DND-41 (cell line): Measurements from ENCODE around the gene KHDRBS2.

ENCODE experiments used
- EZH2 ChIP-seq: IDR thresholded peaks from 3 replicates; pipeline ENCODE4 v1.6.1; 2012; ENCODE audit warnings: borderline replicate concordance, low read depth, mild to moderate bottlenecking, moderate library complexity, low read length, inconsistent platforms; ENCODE audit not compliant: severe bottlenecking
- TF ChIP-seq, protein P1 (sequence below): IDR thresholded peaks from 2 replicates; pipeline ENCODE4 v1.5.1; 2012; ENCODE audit warnings: borderline replicate concordance, low read length, moderate library complexity, mild to moderate bottlenecking; ENCODE audit not compliant: poor library complexity, severe bottlenecking; ENCODE audit errors: extremely low read depth

DNA sequence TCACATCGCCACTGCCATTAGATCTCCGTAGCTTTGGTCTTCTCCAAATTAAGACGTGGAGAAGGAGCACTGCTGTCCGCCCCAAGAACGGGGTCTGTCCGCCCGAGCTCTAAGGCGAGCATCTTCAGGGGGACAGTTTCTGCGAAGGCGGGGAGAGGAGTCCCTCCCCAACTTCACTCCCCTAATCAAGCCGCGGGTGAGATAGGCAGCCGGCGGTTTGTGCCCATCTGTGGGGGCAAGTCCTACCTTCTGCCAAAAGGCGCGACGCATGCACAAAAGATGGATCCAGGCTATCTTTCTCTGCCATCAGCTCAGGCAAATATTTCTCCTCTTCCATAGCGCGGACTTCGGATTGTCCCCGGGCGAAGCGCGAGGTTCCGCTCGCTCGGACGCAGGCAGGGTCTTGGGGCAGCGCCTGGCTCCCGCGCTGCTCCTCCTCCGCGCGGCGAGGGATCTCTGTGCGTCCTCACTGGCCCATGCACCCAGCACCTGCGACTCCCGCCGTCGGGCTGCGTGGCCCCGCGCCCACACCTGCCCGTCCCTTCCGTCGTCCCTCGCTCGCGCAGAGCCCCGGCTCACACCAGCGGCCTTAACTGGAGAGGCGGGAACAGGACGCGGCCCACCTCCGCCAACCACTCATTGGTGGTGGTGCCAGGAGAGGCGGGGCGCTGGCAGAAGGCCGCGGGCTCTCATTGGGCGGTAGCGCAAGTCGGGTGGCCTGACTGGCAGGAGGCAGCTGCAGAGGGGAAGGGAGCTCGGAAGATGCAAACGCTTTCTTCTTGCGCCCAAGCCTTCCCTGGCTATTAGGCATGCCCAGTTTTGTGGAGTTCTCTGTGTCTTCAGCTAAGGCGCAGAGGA is at the start of gene KHDRBS2:
- TF ChIP-seq, protein P1, sequence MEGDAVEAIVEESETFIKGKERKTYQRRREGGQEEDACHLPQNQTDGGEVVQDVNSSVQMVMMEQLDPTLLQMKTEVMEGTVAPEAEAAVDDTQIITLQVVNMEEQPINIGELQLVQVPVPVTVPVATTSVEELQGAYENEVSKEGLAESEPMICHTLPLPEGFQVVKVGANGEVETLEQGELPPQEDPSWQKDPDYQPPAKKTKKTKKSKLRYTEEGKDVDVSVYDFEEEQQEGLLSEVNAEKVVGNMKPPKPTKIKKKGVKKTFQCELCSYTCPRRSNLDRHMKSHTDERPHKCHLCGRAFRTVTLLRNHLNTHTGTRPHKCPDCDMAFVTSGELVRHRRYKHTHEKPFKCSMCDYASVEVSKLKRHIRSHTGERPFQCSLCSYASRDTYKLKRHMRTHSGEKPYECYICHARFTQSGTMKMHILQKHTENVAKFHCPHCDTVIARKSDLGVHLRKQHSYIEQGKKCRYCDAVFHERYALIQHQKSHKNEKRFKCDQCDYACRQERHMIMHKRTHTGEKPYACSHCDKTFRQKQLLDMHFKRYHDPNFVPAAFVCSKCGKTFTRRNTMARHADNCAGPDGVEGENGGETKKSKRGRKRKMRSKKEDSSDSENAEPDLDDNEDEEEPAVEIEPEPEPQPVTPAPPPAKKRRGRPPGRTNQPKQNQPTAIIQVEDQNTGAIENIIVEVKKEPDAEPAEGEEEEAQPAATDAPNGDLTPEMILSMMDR, result no peak
- TF ChIP-seq EZH2, result no peak
